Karpas-422 (cell line): Measurements from ENCODE around the gene MARVELD2. TPM values are rescaled to one million over a fixed set of nuclear protein-coding genes. Genes with fewer than 3 reads are reported as not detected.

Source experiments
- DNase-seq: peaks from one replicate; pipeline ENCODE4 v3.0.0-alpha.2; 2015
- H2AFZ ChIP-seq: fragments of 200-600 bp; sonication (generic); 2 replicates; pipeline ENCODE4 v1.6.1; 2014; ENCODE audit warnings: antibody characterized with exemption, low read length, mixed read lengths
- H3K27ac ChIP-seq: fragments of 200-600 bp; sonication (generic); 2 replicates; pipeline ENCODE4 v1.5.1; 2014; ENCODE audit warnings: mild to moderate bottlenecking, low read length, moderate library complexity
- H3K27me3 ChIP-seq: fragments of 200-600 bp; sonication (generic); 2 replicates; pipeline ENCODE4 v1.6.1; 2014; ENCODE audit warnings: low read length, mixed read lengths
- H3K36me3 ChIP-seq: fragments of 200-600 bp; sonication (generic); 2 replicates; pipeline ENCODE4 v1.6.1; 2014; ENCODE audit warnings: low read length, mixed read lengths; ENCODE audit not compliant: insufficient read depth
- H3K4me1 ChIP-seq: fragments of 200-600 bp; sonication (generic); 2 replicates; pipeline ENCODE4 v1.6.1; 2014; ENCODE audit warnings: mild to moderate bottlenecking, low read length, mixed read lengths
- H3K4me2 ChIP-seq: fragments of 200-600 bp; sonication (generic); 2 replicates; pipeline ENCODE4 v1.6.1; 2014; ENCODE audit warnings: low read length, low read depth, mild to moderate bottlenecking; ENCODE audit not compliant: poor library complexity, severe bottlenecking
- H3K4me3 ChIP-seq: fragments of 200-600 bp; sonication (generic); 2 replicates; pipeline ENCODE4 v1.5.1; 2014; ENCODE audit warnings: mild to moderate bottlenecking, antibody characterized with exemption, low read length, mixed read lengths
- H3K79me2 ChIP-seq: fragments of 200-600 bp; sonication (generic); 2 replicates; pipeline ENCODE4 v1.6.1; 2014; ENCODE audit warnings: mild to moderate bottlenecking, low read length, mixed read lengths
- H3K9ac ChIP-seq: fragments of 200-600 bp; sonication (generic); 2 replicates; pipeline ENCODE4 v1.6.0; 2014; ENCODE audit warnings: low read length
- H3K9me2 ChIP-seq: fragments of 200-600 bp; sonication (generic), shearing (Covaris generic); replicated peaks from 2 replicates; pipeline ENCODE4 v1.6.0; 2014; ENCODE audit warnings: mild to moderate bottlenecking, low read length, moderate library complexity; ENCODE audit not compliant: insufficient read depth
- H3K9me3 ChIP-seq: fragments of 300-700, 200-600 bp; sonication (generic); 2 replicates; pipeline ENCODE4 v1.6.1; 2014; ENCODE audit warnings: low read length, mixed read lengths
- H4K20me1 ChIP-seq: fragments of 200-600 bp; sonication (generic); 2 replicates; pipeline ENCODE4 v1.6.1; 2014; ENCODE audit warnings: mild to moderate bottlenecking, antibody characterized with exemption, low read length, low read depth; ENCODE audit not compliant: insufficient read depth
- total RNA-seq: library from RNA; depleted of rRNA; stranded (reverse); fragments of >200 nt; shearing (Covaris generic); gene quantifications from 2 replicates; pipeline ENCODE4 v1.2.3, GENCODE V29; 2014; ENCODE audit warnings: low replicate concordance

The MARVELD2 gene
- total RNA-seq, 1 experiment from 2014 or later = 0.48 TPM

- Histone ChIP-seq H3K27ac (peak overlapping the region; percentile 73), H2AFZ (no peak overlapping the region), H3K4me2 (peak overlapping the region; percentile 60), H3K9me2 (no peaks in the 10 kb centered on the region), H3K9me3 (no peaks in the 10 kb centered on the region), H3K79me2 (peaks cover 61% of the 10 kb centered on the region), H3K4me1 (peaks cover 42% of the 10 kb centered on the region), H3K4me3 (peak overlapping the region; percentile 24; the same call in 1 of the 2 replicates), H4K20me1 (no peaks in the 10 kb centered on the region), H3K36me3 (peaks cover 34% of the 10 kb centered on the region; the same call in 1 of the 2 replicates), H3K9ac (peak overlapping the region; percentile 43), H3K27me3 (no peaks in the 10 kb centered on the region)
- DNase-seq = peak; percentile 60
These were observed 39.9 kb upstream of the MARVELD2 start for GRCh38 chr5:69374911-69375446.

DNA sequence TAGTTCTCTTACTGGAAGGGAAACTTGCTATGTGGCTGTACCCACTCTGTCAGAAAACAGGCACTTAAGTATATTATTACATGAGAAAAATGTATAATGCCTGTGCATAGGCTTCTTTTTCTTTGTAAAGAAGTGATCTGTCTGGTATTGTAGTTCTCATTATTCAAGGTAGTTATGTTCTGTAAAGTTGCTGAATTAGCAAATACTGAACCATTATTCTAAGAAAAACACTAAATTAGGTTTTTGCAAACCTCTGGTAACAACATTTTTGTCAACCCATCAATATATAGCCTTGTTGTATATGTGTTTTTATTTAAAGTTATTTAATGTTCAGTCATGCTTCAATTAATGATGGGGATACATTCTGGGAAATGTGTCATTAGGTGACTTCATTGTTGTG, 36.5 kb upstream of the MARVELD2 start:
- Histone ChIP-seq H3K9ac (no peak overlapping the region), H3K27ac (no peak overlapping the region), H3K9me3 (no peaks in the 10 kb centered on the region), H2AFZ (no peak overlapping the region), H3K79me2 (peaks cover 30% of the 10 kb centered on the region), H3K4me1 (peaks cover 18% of the 10 kb centered on the region), H4K20me1 (no peaks in the 10 kb centered on the region), H3K9me2 (no peaks in the 10 kb centered on the region), H3K27me3 (no peaks in the 10 kb centered on the region), H3K4me2 (no peak overlapping the region), H3K36me3 (peaks cover 55% of the 10 kb centered on the region; the same call in 1 of the 2 replicates), H3K4me3 (no peak overlapping the region)
- no peak for DNase-seq

GRCh38 chr5:69404659-69405330, 10.1 kb upstream of the MARVELD2 start:
- H3K9ac ChIP-seq = no peak overlapping the region
- H4K20me1 ChIP-seq = no peaks in the 10 kb centered on the region
- no peak overlapping the region for H3K27ac ChIP-seq
- no peaks in the 10 kb centered on the region for H3K9me2 ChIP-seq
- no peaks in the 10 kb centered on the region for H3K9me3 ChIP-seq
- H3K27me3 ChIP-seq = no peaks in the 10 kb centered on the region
- no peak overlapping the region for H3K4me2 ChIP-seq
- no peak overlapping the region for H3K4me3 ChIP-seq
- no peaks in the 10 kb centered on the region for H3K4me1 ChIP-seq
- H3K36me3 ChIP-seq = peaks cover 46% of the 10 kb centered on the region
- peak; percentile 7 for DNase-seq
- H3K79me2 ChIP-seq = no peaks in the 10 kb centered on the region
- no peak overlapping the region for H2AFZ ChIP-seq

DNA sequence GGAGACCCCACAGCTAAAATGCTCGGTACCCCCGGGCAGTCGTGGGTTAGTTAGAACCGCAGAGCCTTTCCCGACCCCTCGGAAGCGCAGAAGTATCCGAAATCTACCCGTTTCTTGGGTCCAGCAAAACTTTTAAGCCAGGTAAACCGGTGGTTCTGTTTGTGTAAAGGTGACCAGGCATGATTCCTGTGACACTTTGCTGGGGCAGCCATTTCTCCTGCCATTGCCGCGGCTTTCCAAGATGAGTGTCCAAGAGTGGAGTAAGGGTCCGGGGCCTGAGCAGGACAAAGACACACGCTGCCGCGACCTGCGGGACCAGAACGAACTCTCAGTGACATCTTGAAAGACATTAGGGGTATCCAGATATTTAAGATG, 655 bp downstream of the MARVELD2 start:
- Histone ChIP-seq H4K20me1 (no peaks in the 10 kb centered on the region), H3K4me2 (no peak overlapping the region), H3K27me3 (no peaks in the 10 kb centered on the region), H3K27ac (no peak overlapping the region), H3K4me1 (no peaks in the 10 kb centered on the region), H3K36me3 (peaks cover 28% of the 10 kb centered on the region), H3K9ac (no peak overlapping the region), H3K9me3 (no peaks in the 10 kb centered on the region), H3K4me3 (no peak overlapping the region), H3K79me2 (no peaks in the 10 kb centered on the region), H2AFZ (no peak overlapping the region), H3K9me2 (no peaks in the 10 kb centered on the region)
- DNase-seq = peak; percentile 6

DNA sequence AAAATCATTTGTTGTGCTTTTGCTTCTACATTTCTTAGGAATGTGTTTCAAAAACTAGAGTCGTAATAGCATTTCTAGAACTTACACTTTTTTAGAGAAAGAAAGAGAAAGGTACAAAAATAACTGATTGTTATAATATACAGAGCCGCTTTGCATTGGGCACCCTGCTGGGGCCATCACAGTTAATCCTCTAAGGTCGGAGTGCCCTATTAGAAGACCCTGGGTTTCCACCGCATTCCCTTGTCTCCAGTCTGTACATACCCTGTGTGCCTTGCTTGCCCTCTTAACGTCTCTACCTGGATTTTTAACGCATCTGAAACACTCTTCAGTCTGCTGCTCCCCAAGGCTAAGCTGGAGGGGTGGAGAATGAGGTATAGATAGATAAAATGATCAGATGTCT, 1.3 kb downstream of the MARVELD2 start:
- H3K9me3 ChIP-seq = no peaks in the 10 kb centered on the region
- no peak overlapping the region for H3K4me3 ChIP-seq
- no peaks in the 10 kb centered on the region for H3K27me3 ChIP-seq
- no peaks in the 10 kb centered on the region for H3K9me2 ChIP-seq
- no peaks in the 10 kb centered on the region for H3K79me2 ChIP-seq
- no peaks in the 10 kb centered on the region for H4K20me1 ChIP-seq
- H3K9ac ChIP-seq = no peak overlapping the region
- no peak for DNase-seq
- H3K27ac ChIP-seq = no peak overlapping the region
- no peaks in the 10 kb centered on the region for H3K4me1 ChIP-seq
- no peak overlapping the region for H2AFZ ChIP-seq
- H3K36me3 ChIP-seq = peaks cover 27% of the 10 kb centered on the region
- no peak overlapping the region for H3K4me2 ChIP-seq

- Histone ChIP-seq H3K4me2 (no peak overlapping the region), H3K27me3 (no peaks in the 10 kb centered on the region), H3K4me1 (no peaks in the 10 kb centered on the region), H3K36me3 (peaks cover 27% of the 10 kb centered on the region), H3K27ac (no peak overlapping the region), H3K9me3 (no peaks in the 10 kb centered on the region), H3K9ac (no peak overlapping the region), H4K20me1 (no peaks in the 10 kb centered on the region), H3K9me2 (no peaks in the 10 kb centered on the region), H3K79me2 (no peaks in the 10 kb centered on the region), H2AFZ (no peak overlapping the region), H3K4me3 (no peak overlapping the region)
- DNase-seq = no peak
These were observed 1.8 kb downstream of the MARVELD2 start for GRCh38 chr5:69416699-69417098.

DNA sequence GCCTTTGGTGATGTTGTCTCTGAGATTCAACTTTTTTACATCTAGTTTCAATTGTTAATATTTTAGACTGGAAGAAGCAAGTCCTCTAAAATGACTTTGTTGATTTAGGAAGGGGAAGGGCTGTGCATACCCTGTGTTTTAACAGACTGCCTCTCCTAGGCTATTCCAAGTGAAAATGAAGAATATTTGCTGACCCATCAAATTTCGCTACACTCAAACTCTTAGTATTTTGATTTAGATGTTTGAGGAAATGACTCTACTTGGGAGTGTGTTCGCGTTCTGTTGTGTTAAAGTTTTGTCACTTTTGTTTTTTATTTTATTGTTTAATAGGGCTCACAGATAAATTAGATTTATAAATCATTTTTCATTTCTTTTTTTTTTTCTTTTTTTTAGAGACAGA, 3.6 kb downstream of the MARVELD2 start:
- Histone ChIP-seq H4K20me1 (no peaks in the 10 kb centered on the region), H3K36me3 (peaks cover 24% of the 10 kb centered on the region; the same call in 1 of the 2 replicates)

DNA sequence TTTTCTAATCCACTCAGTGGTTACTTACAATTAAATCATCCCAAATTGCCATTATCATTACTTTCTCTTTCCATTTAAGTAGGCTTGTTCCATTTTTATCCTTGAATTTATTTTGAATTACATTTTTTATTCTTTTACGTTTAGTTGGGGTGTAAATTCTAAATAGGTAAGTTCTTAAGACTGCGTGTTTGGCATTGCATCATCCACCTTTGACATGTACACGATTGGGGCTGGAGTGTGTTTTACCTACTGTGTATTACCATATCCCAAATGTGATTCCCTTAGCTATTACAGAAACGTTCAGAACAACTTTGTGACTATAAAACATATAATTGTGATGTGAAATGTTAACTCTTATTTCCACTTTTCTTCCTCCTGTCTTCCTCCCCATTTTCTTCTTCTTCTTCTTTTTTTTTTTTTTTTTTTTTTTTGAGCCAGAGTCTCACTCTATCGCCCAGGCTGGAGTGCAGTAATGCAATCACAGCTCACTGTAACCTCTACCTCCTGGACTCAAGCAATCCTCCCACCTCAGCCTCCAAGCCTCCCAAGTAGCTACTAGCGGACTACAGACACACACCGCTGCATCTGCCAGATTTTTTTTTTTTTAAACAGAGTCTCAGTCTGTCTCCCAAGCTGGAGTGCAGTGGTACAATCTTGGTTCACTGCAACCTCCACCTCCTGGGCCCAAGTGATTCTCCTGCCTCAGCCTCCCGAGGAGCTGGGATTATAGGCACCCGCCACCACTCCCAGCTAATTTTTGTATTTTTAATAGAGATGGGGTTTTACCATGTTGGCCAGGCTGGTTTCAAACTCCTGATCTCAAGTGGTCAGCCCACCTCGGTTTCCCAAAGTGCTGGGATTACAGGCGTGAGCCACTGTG, 16.7 kb downstream of the MARVELD2 start:
- DNase-seq = no peak
- H3K4me2 ChIP-seq = no peak overlapping the region
- H3K4me1 ChIP-seq = no peaks in the 10 kb centered on the region
- H3K36me3 ChIP-seq = peaks cover 2% of the 10 kb centered on the region; the same call in 1 of the 2 replicates
- H3K27me3 ChIP-seq = no peaks in the 10 kb centered on the region
- no peak overlapping the region for H3K4me3 ChIP-seq
- no peak overlapping the region for H3K27ac ChIP-seq
- no peak overlapping the region for H2AFZ ChIP-seq
- no peaks in the 10 kb centered on the region for H3K9me2 ChIP-seq
- H3K9ac ChIP-seq = no peak overlapping the region
- H3K79me2 ChIP-seq = no peaks in the 10 kb centered on the region
- H3K9me3 ChIP-seq = no peaks in the 10 kb centered on the region
- no peaks in the 10 kb centered on the region for H4K20me1 ChIP-seq

More for the DNA sequence above, 3.6 kb downstream of the MARVELD2 start:
- Histone ChIP-seq H3K4me3 (no peak overlapping the region), H3K27me3 (no peaks in the 10 kb centered on the region), H3K79me2 (no peaks in the 10 kb centered on the region), H3K4me1 (no peaks in the 10 kb centered on the region), H3K9ac (no peak overlapping the region), H2AFZ (no peak overlapping the region), H3K27ac (no peak overlapping the region), H3K4me2 (no peak overlapping the region), H3K9me2 (no peaks in the 10 kb centered on the region), H3K9me3 (no peaks in the 10 kb centered on the region)
- no peak for DNase-seq
